GM12891 (cell line): ENCODE measurements around the gene SPINK5.

ENCODE experiments used
- POLR2A ChIP-seq: IDR thresholded peaks from 2 replicates; pipeline ENCODE4 v1.6.1; 2011; ENCODE audit warnings: low read depth, low read length, control low read depth
- POLR2AphosphoS5 ChIP-seq: IDR thresholded peaks from 2 replicates; pipeline ENCODE4 v1.6.1; 2011; ENCODE audit warnings: low read depth, low read length, control low read depth
- SPI1 ChIP-seq: IDR thresholded peaks from 2 replicates; pipeline ENCODE4 v1.6.1; 2011; ENCODE audit warnings: low read depth, low read length, control low read depth
- TAF1 ChIP-seq: IDR thresholded peaks from 2 replicates; pipeline ENCODE4 v1.6.1; 2011; ENCODE audit warnings: low read depth, low read length, control low read depth

- TF ChIP-seq POLR2AphosphoS5 (no peak), POLR2A (no peak), TAF1 (no peak), SPI1 (no peak)
Measured at GRCh38 chr5:148177207-148177606, 113.4 kb downstream of the SPINK5 start.
